HG03571 (cell line): ENCODE results near the gene UST.
"Not testable (repeated sequence)": the region's sequence is repeated elsewhere in the genome, so short reads cannot be mapped to it uniquely, and the experiment has no call there.

ENCODE experiments used
- ATAC-seq: cut with Tn5 transposase; IDR thresholded peaks from one replicate; pipeline ENCODE4 v1.9.1; 2021; ENCODE audit not compliant: unreplicated experiment

Gene UST

DNA sequence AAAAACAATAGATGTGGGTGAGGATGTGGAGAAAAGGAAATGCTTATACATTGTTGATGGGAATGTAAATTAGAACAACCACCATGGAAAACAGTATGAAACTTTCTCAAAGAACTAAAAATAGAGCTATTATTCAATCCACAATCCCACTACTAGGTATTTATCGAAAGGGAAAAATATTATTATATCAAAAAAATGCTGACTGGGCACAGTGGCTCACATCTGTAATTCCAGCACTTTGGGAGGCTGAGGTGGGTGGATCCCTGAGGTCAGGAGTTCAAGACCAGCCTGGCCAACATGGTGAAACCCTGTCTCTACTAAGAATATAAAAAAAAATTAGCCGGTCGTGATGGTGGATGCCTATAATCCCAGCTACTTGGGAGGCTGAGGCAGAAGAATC is 357.1 kb downstream of the UST start:
- ATAC-seq, result not testable (repeated sequence)

DNA sequence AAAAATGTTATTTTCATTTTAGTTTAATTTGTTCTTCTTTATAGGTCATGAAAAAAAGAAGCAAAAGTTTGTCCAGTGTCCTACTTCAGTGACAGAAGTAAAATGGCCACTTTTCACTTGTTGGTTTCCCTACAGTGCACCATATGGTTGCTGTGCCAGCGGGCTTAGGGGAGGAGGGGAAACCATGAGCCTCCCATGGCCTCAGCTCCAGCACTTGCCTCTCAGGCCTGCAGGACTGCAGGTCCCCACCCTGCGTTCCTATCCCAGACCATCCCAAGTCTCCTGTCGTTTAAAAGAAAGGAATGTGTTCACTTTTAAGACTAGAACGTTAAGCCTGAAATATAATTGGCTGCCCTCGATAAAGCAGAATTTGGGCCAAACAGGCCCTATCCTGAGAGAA is 360.7 kb downstream of the UST start:
- no peak for ATAC-seq

DNA sequence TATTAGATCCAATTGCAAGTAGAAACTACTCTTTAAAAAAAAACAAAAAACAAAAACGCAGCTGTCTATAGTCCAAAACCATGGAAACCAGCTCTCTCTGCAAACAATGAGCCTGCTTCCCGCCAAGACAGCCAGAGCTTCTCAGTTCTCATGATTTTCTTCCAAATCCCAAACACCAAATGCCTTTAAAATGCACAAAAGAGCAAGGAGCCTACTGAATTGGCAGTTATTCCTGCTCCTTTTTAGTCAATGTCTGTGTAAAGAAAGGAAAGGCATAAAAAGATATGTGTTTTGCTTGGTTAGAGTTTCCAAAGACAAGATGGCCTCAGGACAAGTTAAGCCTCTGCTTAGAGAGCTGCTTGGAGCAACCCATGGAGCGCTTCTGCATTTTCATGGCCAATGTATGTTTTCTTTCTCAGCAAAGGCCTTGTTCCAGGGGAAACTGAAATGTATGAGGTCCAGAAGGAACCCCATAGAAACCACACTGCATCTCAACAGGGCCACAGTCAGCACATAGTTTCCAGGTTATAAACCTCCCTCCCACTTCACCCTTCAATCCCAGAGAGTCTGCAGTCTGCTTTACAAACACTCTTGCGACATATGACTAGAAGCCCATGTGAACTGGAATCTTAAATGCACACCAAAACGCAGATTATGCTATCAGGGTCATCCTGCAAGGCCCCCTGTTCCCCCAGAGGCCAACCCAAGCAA is 361.4 kb downstream of the UST start:
- ATAC-seq, result no peak

DNA sequence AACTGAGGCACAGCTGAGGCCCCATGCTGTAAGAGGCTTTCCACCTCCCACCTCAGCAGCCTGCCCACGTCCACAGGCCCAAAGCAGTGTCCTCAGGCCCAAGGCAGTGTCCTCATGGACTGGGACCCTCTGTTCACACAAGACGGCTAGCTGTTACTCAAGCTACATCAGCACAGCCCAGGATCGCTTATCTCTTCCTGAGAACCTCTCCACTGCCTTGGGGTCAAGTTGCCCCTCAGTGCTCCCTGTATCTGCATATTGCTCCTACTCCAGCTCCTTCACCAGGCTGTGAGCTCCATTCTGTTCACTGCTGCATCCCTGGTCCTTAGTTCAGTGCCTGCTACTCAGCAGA is 361.9 kb downstream of the UST start:
- ATAC-seq, result no peak

DNA sequence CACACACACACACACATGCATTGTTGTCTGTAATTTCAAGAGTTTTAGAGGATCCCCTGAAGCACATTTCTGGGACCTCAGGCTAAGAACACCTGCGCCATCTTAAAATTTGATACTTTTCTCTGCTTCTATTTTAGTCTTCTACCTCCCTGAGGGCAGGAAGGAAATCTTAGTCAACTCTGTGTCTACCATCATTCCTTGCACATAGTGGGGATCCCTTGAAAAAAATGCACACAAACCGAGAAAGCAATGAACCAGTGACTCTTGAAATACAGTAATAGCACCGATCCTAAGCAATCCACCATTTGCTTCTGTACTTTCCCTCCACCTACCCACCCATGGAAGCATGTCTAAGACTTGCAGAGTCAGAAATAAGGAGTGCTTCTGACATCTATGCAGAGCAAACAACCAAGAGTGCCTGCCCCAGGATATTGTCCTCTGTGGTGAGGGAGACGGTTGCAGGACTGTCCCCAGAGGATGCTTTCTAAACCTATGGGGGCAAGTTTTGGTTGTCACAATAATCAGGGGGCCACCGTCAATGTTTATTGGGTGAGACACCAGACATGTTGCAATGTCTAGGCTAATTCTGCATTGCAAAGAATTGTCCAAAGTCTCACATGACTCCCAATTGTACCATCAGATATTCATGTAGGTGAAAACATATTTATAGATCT is 362.7 kb downstream of the UST start:
- no peak for ATAC-seq

DNA sequence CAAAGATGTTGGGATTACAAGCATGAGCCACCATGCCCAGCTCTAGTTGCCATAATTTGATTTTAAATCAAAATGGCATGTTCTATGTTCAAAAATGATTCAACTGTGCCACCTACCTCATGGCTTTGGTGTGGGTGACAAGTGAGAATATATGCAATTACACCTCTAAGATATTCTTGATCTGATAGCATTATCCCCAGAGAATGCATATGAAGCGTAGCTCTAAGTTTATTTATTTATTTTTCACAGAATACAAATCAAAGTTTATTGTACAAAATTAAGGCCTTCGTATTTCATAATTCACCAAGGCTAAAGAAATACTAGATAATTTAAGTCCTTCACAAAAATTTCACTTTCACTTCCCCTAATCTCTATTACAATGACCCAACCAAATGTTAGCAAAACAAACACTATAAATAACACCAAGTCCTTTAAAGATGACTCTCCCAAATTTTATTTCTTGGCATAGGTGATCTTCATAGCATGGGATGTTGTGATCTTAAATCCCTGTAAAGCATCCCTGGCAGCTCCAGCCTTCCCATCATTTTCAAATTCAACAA is 364.8 kb downstream of the UST start:
- ATAC-seq, result no peak

DNA sequence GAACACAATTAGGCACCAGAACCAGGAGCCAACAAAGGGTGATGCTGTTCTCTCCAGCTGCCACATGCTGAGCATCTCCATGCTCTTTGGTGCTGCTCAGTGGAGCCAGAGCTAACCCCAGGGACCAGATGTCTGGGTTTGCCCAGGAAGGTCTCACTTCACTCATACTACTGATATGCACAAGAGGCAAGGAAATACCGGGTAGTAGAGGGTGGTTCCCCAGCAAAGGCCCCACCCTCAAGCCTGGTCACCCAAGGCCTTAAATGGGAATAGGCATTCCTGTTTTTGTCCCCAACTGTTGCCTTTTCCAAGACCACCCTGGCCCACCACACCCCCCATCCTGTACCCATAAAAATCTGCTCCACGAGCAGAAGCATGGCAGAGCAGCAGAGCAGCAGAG is 366.1 kb downstream of the UST start:
- no peak for ATAC-seq

DNA sequence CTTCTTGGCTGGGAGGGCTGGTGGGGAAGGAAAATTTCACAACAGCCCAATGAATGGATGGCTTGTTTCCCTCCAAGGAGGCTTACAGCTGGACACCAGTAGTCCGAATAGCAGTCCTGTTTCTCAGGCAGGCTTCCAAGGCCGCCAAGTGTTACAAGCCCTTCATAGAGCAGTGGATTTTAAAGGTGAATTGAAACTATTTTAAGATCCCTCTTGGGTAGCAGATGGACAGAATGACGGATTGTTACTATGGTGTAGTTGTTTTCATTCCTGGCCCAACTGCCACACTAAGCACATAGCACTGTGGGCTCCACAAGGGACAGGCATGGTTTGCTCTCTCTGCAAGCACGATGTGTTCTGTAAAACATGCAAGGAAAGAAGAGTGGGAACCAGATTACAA is 367.3 kb downstream of the UST start:
- ATAC-seq, result no peak

DNA sequence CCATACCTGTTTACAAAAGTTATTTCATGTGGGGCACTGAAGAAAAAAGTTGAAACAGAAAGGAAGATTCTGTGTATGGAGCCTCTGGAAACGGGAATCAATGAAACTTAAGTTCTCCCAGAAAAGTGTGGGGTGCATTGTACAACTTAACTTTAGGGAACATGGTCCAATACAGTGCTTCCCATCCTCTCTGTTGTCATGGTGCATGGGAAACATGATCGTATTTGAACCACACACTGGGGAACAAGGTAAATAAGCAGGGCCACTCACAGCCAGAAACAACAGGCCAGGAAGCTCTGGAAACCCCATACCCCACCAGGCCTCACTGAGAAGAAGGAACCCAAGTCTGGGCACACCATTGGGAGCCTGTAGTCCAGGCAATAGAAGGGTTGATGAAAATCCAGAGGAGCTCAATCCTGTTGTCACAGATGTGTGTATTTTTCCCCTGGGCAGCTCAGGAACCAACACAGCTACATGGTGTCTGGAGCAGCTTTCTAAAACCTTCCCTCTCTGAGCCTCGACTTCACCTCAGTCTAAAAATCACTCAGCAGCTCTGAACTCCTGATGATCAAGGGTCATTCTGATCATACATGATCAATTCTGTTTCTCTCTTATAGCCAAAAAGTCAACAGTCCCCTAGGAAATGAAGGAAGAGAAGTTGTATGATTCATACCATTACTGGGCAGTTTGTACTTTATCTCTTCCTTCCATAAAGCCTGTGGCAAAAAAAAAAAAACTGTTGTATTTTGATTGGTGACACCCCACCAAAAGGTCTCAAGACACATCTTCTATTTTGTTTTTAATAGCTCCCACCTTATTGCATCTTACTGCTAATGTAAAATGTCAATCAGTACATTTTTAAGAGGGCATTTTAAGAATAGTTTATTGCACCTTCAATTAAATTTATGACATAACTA is 372.2 kb downstream of the UST start:
- ATAC-seq, result no peak

DNA sequence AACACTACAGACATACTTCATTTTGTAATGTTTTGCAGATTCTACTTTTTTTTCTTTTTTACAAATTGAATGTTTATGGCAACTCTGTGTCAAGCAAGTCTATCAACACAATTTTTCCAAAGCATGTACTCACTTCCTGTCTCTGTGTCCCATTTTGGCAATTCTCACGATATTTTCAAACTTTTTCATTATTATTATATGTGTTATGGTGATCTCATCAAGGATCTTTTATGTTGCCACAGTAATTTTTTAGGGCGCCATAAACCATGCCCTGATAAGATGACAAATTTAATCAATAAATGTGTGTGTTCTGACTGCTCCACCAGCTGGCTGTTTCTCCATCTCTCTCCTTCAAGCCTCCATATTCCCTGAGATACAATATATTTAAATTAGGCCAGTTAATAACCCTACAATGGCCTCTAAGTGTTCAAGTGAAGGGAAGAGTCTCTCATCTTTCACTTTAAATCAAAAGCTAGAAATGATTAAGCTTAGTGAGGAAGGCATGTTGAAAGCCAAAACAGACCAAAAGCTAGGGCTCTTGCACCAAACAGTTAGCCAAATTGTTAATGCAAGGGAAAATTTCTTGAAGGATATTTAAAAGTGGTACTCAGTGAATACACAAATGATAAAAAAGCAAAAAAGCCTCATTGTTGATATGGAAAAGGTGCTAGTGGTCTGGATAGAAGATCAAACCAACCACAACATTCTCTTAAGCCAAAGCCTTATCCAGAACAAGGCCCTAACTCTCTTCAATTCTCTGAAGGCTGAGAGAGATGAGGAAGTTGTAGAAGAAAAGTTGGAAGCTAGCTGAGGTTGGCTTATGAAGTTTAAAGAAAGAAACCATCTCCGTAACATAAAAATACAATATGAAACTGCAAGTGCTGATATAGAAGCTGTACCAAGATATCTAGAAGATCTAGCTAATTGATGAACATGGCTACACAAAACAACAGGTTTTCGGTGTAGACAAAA is 376.3 kb downstream of the UST start:
- ATAC-seq, result no peak

DNA sequence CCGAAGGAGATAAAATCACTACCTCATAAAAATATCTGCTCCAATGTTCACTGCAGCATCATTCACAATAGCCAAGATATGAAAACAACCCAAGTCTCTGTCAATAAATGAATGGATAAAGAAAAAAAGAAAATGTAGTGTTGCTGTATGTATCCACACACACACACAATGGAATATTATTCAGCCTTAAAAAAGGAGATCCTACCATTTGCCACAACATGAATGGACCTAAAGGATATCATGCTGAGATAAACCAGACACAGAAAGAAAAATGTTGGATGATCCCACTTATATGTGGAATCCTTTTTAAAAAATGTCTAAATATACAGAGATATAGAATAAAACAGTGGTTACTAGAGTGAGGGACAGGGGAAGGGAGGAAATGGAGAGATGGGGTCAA is 378.5 kb downstream of the UST start:
- no peak for ATAC-seq
